DOHH2 (cell line): ENCODE measurements around the gene PIBF1.

Experiments used
- H3F3A ChIP-seq: fragments of 200-600 bp; sonication (generic), shearing (Covaris generic); 2 replicates; pipeline ENCODE4 v1.6.0; 2016; ENCODE audit warnings: antibody characterized with exemption, mild to moderate bottlenecking; ENCODE audit not compliant: control insufficient read depth, insufficient read depth
- H3K27ac ChIP-seq: fragments of 200-600 bp; sonication (generic); 2 replicates; pipeline ENCODE4 v1.5.1; 2014; ENCODE audit warnings: low read depth, mild to moderate bottlenecking, low read length, moderate library complexity
- H3K27me3 ChIP-seq: fragments of 200-600 bp; sonication (generic); 2 replicates; pipeline ENCODE4 v1.6.1; 2014; ENCODE audit warnings: mild to moderate bottlenecking, low read length, mixed read lengths; ENCODE audit not compliant: control insufficient read depth
- H3K36me3 ChIP-seq: fragments of 200-600 bp; sonication (generic); 2 replicates; pipeline ENCODE4 v1.6.1; 2014; ENCODE audit warnings: mild to moderate bottlenecking, low read length, moderate library complexity, mixed read lengths; ENCODE audit not compliant: control insufficient read depth
- H3K4me1 ChIP-seq: fragments of 200-600 bp; sonication (generic); 2 replicates; pipeline ENCODE4 v1.6.1; 2014; ENCODE audit warnings: mild to moderate bottlenecking, low read length, mixed read lengths; ENCODE audit not compliant: control insufficient read depth
- H3K4me2 ChIP-seq: fragments of 200-600 bp; sonication (generic); 2 replicates; pipeline ENCODE4 v1.6.0; 2014; ENCODE audit warnings: mild to moderate bottlenecking, low read length, moderate library complexity
- H3K4me3 ChIP-seq: fragments of 200-600 bp; sonication (generic); 2 replicates; pipeline ENCODE4 v1.5.1; 2014; ENCODE audit warnings: mild to moderate bottlenecking, low read length, mixed read lengths
- H3K79me2 ChIP-seq: fragments of 200-600 bp; sonication (generic); 2 replicates; pipeline ENCODE4 v1.6.1; 2014; ENCODE audit warnings: mild to moderate bottlenecking, low read length, mixed read lengths; ENCODE audit not compliant: control insufficient read depth
- H3K9me2 ChIP-seq: fragments of 200-600 bp; sonication (generic); replicated peaks from 2 replicates; pipeline ENCODE4 v1.6.1; 2014; ENCODE audit warnings: mild to moderate bottlenecking, low read length, mixed read lengths; ENCODE audit not compliant: control insufficient read depth
- H3K9me3 ChIP-seq: fragments of 200-600 bp; sonication (generic); 2 replicates; pipeline ENCODE4 v1.6.1; 2014; ENCODE audit warnings: antibody characterized with exemption, low read length, mixed read lengths; ENCODE audit not compliant: control insufficient read depth, insufficient read depth
- H4K20me1 ChIP-seq: fragments of 200-600 bp; sonication (generic); 2 replicates; pipeline ENCODE4 v1.6.0; 2014; ENCODE audit warnings: low read depth, mild to moderate bottlenecking, antibody characterized with exemption, low read length, moderate library complexity; ENCODE audit not compliant: control insufficient read depth, insufficient read depth
- EZH2phosphoT487 ChIP-seq: fragments of 200-600 bp; sonication (generic); IDR thresholded peaks from 2 replicates; pipeline ENCODE4 v1.6.1; 2017; ENCODE audit warnings: borderline replicate concordance, mild to moderate bottlenecking, antibody characterized with exemption, low read length, moderate library complexity, mixed read lengths
- TF ChIP-seq, protein P1 (sequence below): fragments of 200-600 bp; sonication (generic); IDR thresholded peaks from one replicate; pipeline ENCODE4 v1.5.1; 2014; ENCODE audit warnings: antibody characterized with exemption, mild to moderate bottlenecking, low read depth, low read length; ENCODE audit not compliant: poor library complexity, severe bottlenecking

Gene PIBF1

GRCh38 chr13:73065036-73065435 is 283.1 kb downstream of the PIBF1 start:
- no peaks in the 10 kb centered on the region for H3K36me3 ChIP-seq
- no peak overlapping the region for H3K4me3 ChIP-seq
- no peaks in the 10 kb centered on the region for H3F3A ChIP-seq
- no peak for TF ChIP-seq EZH2phosphoT487
- TF ChIP-seq, protein P1, sequence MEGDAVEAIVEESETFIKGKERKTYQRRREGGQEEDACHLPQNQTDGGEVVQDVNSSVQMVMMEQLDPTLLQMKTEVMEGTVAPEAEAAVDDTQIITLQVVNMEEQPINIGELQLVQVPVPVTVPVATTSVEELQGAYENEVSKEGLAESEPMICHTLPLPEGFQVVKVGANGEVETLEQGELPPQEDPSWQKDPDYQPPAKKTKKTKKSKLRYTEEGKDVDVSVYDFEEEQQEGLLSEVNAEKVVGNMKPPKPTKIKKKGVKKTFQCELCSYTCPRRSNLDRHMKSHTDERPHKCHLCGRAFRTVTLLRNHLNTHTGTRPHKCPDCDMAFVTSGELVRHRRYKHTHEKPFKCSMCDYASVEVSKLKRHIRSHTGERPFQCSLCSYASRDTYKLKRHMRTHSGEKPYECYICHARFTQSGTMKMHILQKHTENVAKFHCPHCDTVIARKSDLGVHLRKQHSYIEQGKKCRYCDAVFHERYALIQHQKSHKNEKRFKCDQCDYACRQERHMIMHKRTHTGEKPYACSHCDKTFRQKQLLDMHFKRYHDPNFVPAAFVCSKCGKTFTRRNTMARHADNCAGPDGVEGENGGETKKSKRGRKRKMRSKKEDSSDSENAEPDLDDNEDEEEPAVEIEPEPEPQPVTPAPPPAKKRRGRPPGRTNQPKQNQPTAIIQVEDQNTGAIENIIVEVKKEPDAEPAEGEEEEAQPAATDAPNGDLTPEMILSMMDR, result no peak
- H3K9me3 ChIP-seq, result no peaks in the 10 kb centered on the region
- no peaks in the 10 kb centered on the region; the same call in 1 of the 2 replicates for H3K4me1 ChIP-seq
- no peaks in the 10 kb centered on the region for H3K9me2 ChIP-seq
- H4K20me1 ChIP-seq, result no peaks in the 10 kb centered on the region
- no peak overlapping the region for H3K4me2 ChIP-seq
- H3K79me2 ChIP-seq, result no peaks in the 10 kb centered on the region
- H3K27ac ChIP-seq, result no peak overlapping the region
- H3K27me3 ChIP-seq, result peaks cover 14% of the 10 kb centered on the region

GRCh38 chr13:73065665-73066340 is 283.9 kb downstream of the PIBF1 start:
- Histone ChIP-seq H3K4me3 (no peak overlapping the region), H4K20me1 (no peaks in the 10 kb centered on the region), H3K27ac (no peak overlapping the region), H3K79me2 (no peaks in the 10 kb centered on the region), H3F3A (no peaks in the 10 kb centered on the region), H3K9me3 (no peaks in the 10 kb centered on the region), H3K36me3 (no peaks in the 10 kb centered on the region), H3K4me1 (no peaks in the 10 kb centered on the region), H3K9me2 (no peaks in the 10 kb centered on the region), H3K27me3 (peaks cover 6% of the 10 kb centered on the region), H3K4me2 (no peak overlapping the region)
- TF ChIP-seq, protein P1, result no peak
- TF ChIP-seq EZH2phosphoT487, result no peak
